H1 (cell line): ENCODE data around the gene SRRM4.
"Not testable (repeated sequence)": the region's sequence is repeated elsewhere in the genome, so short reads cannot be mapped to it uniquely, and the experiment has no call there.

Experiments
- CBX5 ChIP-seq: fragments of 300-800, 300-1000 bp; sonication (generic); IDR thresholded peaks from 2 replicates; pipeline ENCODE4 v1.7.1; 2016; ENCODE audit warnings: antibody characterized with exemption, low read length, low read depth
- CEBPB ChIP-seq: IDR thresholded peaks from 2 replicates; pipeline ENCODE4 v1.6.1; 2012; ENCODE audit warnings: low read depth, low read length
- CTCF ChIP-seq, 3 experiments: IDR thresholded peaks; 1 replicate in 2 of 3; 2 replicates in 1 of 3; pipeline versions ENCODE4 v1.5.1 to v1.6.1; 2011; ENCODE audit warnings: low read length in 3 of 3, mild to moderate bottlenecking in 3 of 3, inconsistent platforms in 2 of 3, low read depth in 1 of 3, moderate library complexity in 1 of 3; ENCODE audit not compliant: insufficient read depth in 1 of 3; ENCODE audit errors: control extremely low read depth in 1 of 3
- EP300 ChIP-seq, 2 experiments: IDR thresholded peaks; 1 replicate in 1 of 2; 2 replicates in 1 of 2; pipeline ENCODE4 v1.6.1; 2011 to 2012; ENCODE audit warnings: low read depth in 2 of 2, low read length in 2 of 2, mild to moderate bottlenecking in 2 of 2, borderline replicate concordance in 1 of 2, inconsistent platforms in 1 of 2, moderate library complexity in 1 of 2
- MAX ChIP-seq: IDR thresholded peaks from 2 replicates; pipeline ENCODE4 v1.6.1; 2012; ENCODE audit warnings: inconsistent platforms
- POLR2A ChIP-seq, 2 experiments: IDR thresholded peaks; 1 replicate in 1 of 2; 2 replicates in 1 of 2; pipeline ENCODE4 v1.6.1; 2011; ENCODE audit warnings: low read depth in 2 of 2, low read length in 2 of 2, mild to moderate bottlenecking in 2 of 2; ENCODE audit errors: control extremely low read depth in 1 of 2
- POLR2AphosphoS5 ChIP-seq: IDR thresholded peaks from 2 replicates; pipeline ENCODE4 v1.6.1; 2011; ENCODE audit warnings: low read depth, low read length
- RFX5 ChIP-seq: IDR thresholded peaks from 2 replicates; pipeline ENCODE4 v1.6.1; 2011; ENCODE audit warnings: low read depth, low read length, improper control_type of control experiment, borderline replicate concordance
- SP1 ChIP-seq: IDR thresholded peaks from 2 replicates; pipeline ENCODE4 v1.6.1; 2011; ENCODE audit warnings: low read depth, low read length
- YY1 ChIP-seq: IDR thresholded peaks from 2 replicates; pipeline ENCODE4 v1.6.1; 2011; ENCODE audit warnings: low read depth, mild to moderate bottlenecking, low read length

GRCh38 chr12:119008273-119008672, 26.9 kb downstream of the SRRM4 start:
- not testable (repeated sequence) for TF ChIP-seq CTCF (IDR thresholded peaks at IDR 0.05; ENCODE audit: control extremely low read depth in 1 of 3, insufficient read depth in 1 of 3, low read depth in 1 of 3, low read length in 3 of 3); POLR2A (IDR thresholded peaks at IDR 0.05; ENCODE audit: control extremely low read depth in 1 of 2, low read depth in 2 of 2, low read length in 2 of 2); POLR2AphosphoS5; CBX5; SP1; EP300 (IDR thresholded peaks at IDR 0.05; ENCODE audit: borderline replicate concordance in 1 of 2, low read depth in 2 of 2, low read length in 2 of 2); RFX5; MAX; YY1; CEBPB
